IPS-18c (cell line): ENCODE results near the gene KISS1R.
A peak's percentile ranks its signal among the peaks of the same experiment; 100 is the strongest.
"Not testable (repeated sequence)": the region's sequence is repeated elsewhere in the genome, so short reads cannot be mapped to it uniquely, and the experiment has no call there.

Source experiments
- H3K4me3 ChIP-seq: 2 replicates; pipeline ENCODE4 v1.7.0; 2013; ENCODE audit warnings: low read depth, mild to moderate bottlenecking, low read length, moderate library complexity; ENCODE audit not compliant: insufficient read depth
- H3K9me3 ChIP-seq: one replicate; pipeline ENCODE4 v1.6.1; 2013; ENCODE audit warnings: mild to moderate bottlenecking, low read length, moderate library complexity; ENCODE audit not compliant: control insufficient read depth, insufficient read depth

Gene KISS1R

GRCh38 chr19:917323-918151 lies at the start of gene KISS1R:
Gene KISS1R (plus strand): TSS chr19:917333. CDS start chr19:917503, 170 bp downstream.
- H3K4me3 ChIP-seq: peak within 1 kb of the TSS; percentile 63

GRCh38 chr19:867855-868457 lies 49.2 kb upstream of the KISS1R start:
- Histone ChIP-seq H3K9me3 (no peaks in the 10 kb centered on the region), H3K4me3 (no peak overlapping the region)

More at GRCh38 chr19:917323-918151, at the start of gene KISS1R:
- H3K9me3 ChIP-seq: no peaks in the 10 kb centered on the region

GRCh38 chr19:868458-869244 lies 48.5 kb upstream of the KISS1R start:
- Histone ChIP-seq H3K9me3 (no peaks in the 10 kb centered on the region), H3K4me3 (no peak overlapping the region)

- H3K4me3 ChIP-seq: no peak overlapping the region
- H3K9me3 ChIP-seq: no peaks in the 10 kb centered on the region
Measured at GRCh38 chr19:869245-870177, 47.6 kb upstream of the KISS1R start.

- Histone ChIP-seq H3K9me3 (no peaks in the 10 kb centered on the region), H3K4me3 (no peak overlapping the region)
Measured at GRCh38 chr19:870314-870713, 46.8 kb upstream of the KISS1R start.

GRCh38 chr19:870963-871401 lies 46.2 kb upstream of the KISS1R start:
- Histone ChIP-seq H3K9me3 (no peaks in the 10 kb centered on the region), H3K4me3 (no peak overlapping the region)

- no peaks in the 10 kb centered on the region for H3K9me3 ChIP-seq
- no peak overlapping the region for H3K4me3 ChIP-seq
Measured at GRCh38 chr19:871446-872265, 45.5 kb upstream of the KISS1R start.

- Histone ChIP-seq H3K9me3 (no peaks in the 10 kb centered on the region), H3K4me3 (no peak overlapping the region)
Measured at GRCh38 chr19:872266-872951, 44.7 kb upstream of the KISS1R start.

GRCh38 chr19:873084-873483 lies 44.0 kb upstream of the KISS1R start:
- Histone ChIP-seq H3K9me3 (no peaks in the 10 kb centered on the region), H3K4me3 (no peak overlapping the region)

- no peaks in the 10 kb centered on the region for H3K9me3 ChIP-seq
- H3K4me3 ChIP-seq: no peak overlapping the region
Measured at GRCh38 chr19:873561-874041, 43.5 kb upstream of the KISS1R start.

- H3K9me3 ChIP-seq: no peaks in the 10 kb centered on the region
- H3K4me3 ChIP-seq: no peak overlapping the region
Measured at GRCh38 chr19:875265-875879, 41.8 kb upstream of the KISS1R start.

GRCh38 chr19:876089-876488 lies 41.0 kb upstream of the KISS1R start:
- Histone ChIP-seq H3K4me3 (no peak overlapping the region), H3K9me3 (no peaks in the 10 kb centered on the region)

GRCh38 chr19:876780-877314 lies 40.3 kb upstream of the KISS1R start:
- Histone ChIP-seq H3K4me3 (no peak overlapping the region), H3K9me3 (no peaks in the 10 kb centered on the region)

GRCh38 chr19:877992-878660 lies 39.0 kb upstream of the KISS1R start:
- not testable (repeated sequence) for H3K4me3 ChIP-seq, H3K9me3 ChIP-seq
